Prostate gland (tissue), 2 donors: ENCODE results near the gene CTNNA2.

ENCODE experiments used
- POLR2A ChIP-seq: fragments of 450-650 bp; IDR thresholded peaks from one replicate; pipeline ENCODE4 v1.6.1; 2016; ENCODE audit warnings: antibody characterized with exemption, mild to moderate bottlenecking
- TF ChIP-seq, protein P1 (sequence below), 4 experiments: fragments of 200-600 bp in 2 of 4; fragments of 450-650 bp in 2 of 4; sonication (generic) in 2 of 4; IDR thresholded peaks; 1 replicate in 3 of 4; 2 replicates in 1 of 4; pipeline ENCODE4 v1.5.1; 2016 to 2019; ENCODE audit warnings: antibody characterized with exemption in 4 of 4, mild to moderate bottlenecking in 2 of 4, moderate library complexity in 2 of 4

DNA sequence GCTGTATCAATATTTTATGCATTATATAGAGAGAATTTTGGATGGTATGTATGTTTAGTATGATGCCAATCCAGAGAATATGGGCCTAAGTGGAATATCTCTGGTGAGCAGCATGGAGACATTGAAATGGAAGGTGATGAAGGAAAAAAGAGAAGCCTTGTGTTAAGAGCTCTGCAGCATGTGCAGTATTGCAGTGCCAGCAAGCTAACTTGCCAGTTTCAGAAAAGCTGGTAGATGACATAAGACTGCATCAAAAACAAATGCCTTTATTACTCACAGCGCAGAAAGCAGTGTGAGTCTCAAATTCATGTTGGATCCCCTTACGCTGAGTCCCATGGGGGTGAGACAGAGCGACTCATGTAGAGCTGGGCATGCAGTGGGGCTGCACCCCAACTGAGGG lies 280.2 kb downstream of the CTNNA2 start:
- TF ChIP-seq, protein P1, sequence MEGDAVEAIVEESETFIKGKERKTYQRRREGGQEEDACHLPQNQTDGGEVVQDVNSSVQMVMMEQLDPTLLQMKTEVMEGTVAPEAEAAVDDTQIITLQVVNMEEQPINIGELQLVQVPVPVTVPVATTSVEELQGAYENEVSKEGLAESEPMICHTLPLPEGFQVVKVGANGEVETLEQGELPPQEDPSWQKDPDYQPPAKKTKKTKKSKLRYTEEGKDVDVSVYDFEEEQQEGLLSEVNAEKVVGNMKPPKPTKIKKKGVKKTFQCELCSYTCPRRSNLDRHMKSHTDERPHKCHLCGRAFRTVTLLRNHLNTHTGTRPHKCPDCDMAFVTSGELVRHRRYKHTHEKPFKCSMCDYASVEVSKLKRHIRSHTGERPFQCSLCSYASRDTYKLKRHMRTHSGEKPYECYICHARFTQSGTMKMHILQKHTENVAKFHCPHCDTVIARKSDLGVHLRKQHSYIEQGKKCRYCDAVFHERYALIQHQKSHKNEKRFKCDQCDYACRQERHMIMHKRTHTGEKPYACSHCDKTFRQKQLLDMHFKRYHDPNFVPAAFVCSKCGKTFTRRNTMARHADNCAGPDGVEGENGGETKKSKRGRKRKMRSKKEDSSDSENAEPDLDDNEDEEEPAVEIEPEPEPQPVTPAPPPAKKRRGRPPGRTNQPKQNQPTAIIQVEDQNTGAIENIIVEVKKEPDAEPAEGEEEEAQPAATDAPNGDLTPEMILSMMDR (IDR thresholded peaks at IDR 0.05) = no peak
- no peak for TF ChIP-seq POLR2A
